Measurements from ENCODE around the gene DNAH1.

DNA sequence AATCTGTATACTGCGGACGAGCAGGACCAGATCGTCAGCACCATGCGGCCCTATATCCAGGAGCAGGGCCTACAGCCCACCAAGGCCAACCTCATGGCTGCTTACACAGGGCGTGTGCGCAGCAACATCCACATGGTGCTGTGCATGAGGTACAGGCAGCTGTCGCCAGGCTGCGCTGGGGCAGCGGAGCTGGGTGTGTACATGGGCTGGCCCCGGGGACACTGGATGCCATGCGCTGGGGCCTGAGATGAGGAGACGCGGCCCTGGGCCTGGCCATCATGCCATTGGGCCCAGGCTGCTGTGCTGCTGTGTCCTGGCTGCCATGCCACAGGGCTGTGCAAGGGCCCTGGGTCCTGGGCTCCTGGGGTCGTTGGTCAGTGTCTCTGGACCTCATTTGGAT, 67.3 kb downstream of the DNAH1 start:
- no peak for TF ChIP-seq EZH2phosphoT487 (IDR thresholded peaks at IDR 0.05; ENCODE audit: insufficient read depth, low read depth)
- TF ChIP-seq EZH2 (IDR thresholded peaks at IDR 0.05; ENCODE audit: insufficient read depth, poor library complexity, severe bottlenecking), result no peak
